H7 (cell line): ENCODE data around the gene RESP18. TPM values are rescaled to one million over a fixed set of nuclear protein-coding genes. Genes with fewer than 3 reads are reported as not detected.
A peak's percentile ranks its signal among the peaks of the same experiment; 100 is the strongest.
"Not testable (repeated sequence)": the region's sequence is repeated elsewhere in the genome, so short reads cannot be mapped to it uniquely, and the experiment has no call there.

Experiments used
- DNase-seq: peaks from one replicate; pipeline ENCODE4 v3.0.0; 2012
- H3K27me3 ChIP-seq: 2 replicates; pipeline ENCODE4 v1.6.0; 2011; ENCODE audit warnings: mild to moderate bottlenecking, low read length; ENCODE audit not compliant: control insufficient read depth, insufficient read depth
- H3K36me3 ChIP-seq: replicated peaks from 2 replicates; pipeline ENCODE4 v1.5.1; 2011; ENCODE audit warnings: low read length; ENCODE audit not compliant: control insufficient read depth, insufficient read depth
- H3K4me3 ChIP-seq: 2 replicates; pipeline ENCODE4 v1.5.1; 2011; ENCODE audit warnings: low read depth, mild to moderate bottlenecking, control low read depth, low read length, moderate library complexity; ENCODE audit not compliant: insufficient read depth
- total RNA-seq: library from RNA; depleted of rRNA; stranded (reverse); fragments of >200 nt; shearing (Covaris generic); gene quantifications from 2 replicates; pipeline ENCODE4 v1.2.3, GENCODE V29; 2014

The RESP18 gene
- total RNA-seq, 1 experiment from 2014 or later, result not detected

DNA sequence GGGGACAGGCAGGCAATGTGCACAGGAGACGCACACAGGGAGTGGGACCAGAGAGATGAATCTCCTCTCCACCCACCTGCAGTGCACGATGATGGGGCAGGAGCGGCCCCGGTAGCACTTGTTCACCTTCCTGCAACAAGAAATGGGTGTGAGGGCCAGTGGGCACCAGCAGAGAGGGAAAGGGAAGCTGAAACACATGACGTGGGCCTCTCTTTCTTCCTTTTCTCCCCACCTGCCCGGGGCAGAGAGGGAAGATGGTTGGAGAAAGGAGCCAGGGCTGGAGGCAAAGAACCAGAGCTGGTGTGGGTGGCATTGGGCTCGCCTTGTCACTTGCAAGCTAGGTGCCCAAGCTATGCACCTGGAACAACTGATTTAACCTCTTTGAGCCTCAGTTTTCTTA is 41.1 kb downstream of the RESP18 start:
- Histone ChIP-seq H3K36me3 (no peaks in the 10 kb centered on the region), H3K27me3 (peaks cover 9% of the 10 kb centered on the region), H3K4me3 (no peak overlapping the region)
- no peak for DNase-seq

DNA sequence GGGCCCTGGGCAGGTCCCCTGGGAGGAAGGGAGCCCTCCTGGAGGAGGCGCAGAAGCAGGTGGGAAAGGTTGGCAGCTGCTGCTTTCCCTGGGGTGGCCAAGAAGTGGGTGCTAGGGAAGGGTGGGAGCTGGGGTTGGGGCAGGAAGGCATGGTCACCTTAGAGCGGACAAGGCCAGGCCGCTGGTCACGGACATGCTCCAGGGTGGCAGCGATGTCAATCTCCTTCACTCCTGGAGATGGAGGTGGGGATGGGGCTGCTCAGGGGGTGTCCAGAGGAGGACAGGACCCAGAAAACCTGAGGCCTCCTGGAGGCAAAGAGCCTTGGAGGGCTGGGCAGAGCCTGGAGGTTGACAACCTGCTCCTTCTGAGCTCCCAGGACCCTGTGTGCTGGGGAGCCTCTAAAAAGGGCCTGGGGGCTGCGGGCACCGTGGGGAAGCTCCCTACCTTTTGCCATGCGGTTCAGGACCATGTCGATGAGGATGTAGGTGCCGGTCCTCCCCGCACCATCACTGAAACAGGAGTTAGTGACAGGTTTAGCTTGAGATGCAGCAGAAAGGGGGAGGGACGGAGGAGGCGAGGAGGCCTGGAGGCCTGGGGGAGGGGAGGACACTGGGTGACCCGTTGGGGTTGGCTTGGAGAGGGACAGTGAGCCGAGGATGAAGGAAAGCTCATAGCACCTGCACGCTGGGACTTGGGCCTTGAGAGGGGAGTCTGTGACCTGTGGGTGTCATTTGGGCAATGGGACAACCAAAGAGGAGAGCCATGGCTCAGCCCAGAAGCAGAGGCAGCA is 42.0 kb downstream of the RESP18 start:
- peaks cover 8% of the 10 kb centered on the region for H3K27me3 ChIP-seq
- H3K4me3 ChIP-seq, result no peak overlapping the region
- DNase-seq, result no peak
- H3K36me3 ChIP-seq, result no peaks in the 10 kb centered on the region

DNA sequence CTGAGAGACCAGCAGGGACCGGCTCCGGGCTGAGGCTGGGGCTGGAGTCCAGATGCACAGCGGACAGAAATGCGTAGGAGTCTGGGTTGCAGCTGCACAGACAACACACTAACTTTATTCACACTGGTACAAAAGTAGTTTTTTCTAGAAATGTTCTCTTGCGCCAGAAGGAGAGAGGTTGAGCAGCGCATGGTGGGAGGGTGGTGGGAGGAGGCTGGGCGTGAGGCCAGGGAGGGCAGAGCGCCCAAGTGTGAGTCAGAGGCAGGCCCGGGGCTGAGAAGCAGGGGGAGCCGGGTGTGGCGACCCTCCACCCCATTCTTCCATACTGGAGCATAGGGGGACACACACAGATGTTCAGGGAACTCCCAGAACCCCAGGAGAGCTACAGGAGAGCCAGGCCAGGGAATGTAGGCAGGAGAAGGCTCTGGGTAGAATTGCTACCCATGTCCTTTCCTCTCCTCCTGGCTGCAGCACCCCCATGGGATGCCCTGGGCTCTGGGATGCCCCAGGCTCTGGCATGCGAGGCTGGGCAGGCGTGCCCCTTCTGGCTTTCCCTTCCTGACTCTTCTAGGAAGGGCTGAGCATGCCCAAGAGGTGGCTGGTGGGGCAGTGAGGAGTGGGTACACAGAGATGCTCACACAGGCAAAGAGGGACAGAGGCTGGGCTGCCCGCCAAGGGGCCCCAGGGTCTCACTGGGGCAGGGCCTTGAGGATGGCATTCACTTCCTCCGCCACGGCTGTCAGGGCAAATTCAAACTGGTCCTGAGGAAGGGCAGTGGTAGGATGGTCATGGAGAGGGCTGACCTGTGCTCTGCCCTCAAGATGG is 42.8 kb downstream of the RESP18 start:
- Histone ChIP-seq H3K36me3 (no peaks in the 10 kb centered on the region), H3K4me3 (no peak overlapping the region), H3K27me3 (peaks cover 3% of the 10 kb centered on the region; the same call in 1 of the 2 replicates)
- no peak for DNase-seq

DNA sequence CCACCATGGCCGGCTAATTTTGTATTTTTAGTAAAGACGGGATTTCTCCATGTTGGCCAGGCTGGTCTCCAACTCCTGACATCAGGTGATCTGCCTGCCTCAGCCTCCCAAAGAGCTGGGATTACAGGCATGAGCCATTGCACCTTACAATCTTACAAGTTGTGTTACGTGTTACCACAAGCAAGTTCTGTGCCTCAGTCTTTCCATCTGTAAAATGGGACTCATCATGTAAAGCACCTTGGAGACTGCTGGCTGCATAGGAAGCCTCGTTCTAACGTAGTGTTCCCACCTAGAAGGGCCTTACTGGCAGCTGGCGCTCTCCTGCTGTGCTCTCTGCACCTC is 43.4 kb downstream of the RESP18 start:
- Histone ChIP-seq H3K27me3 (peaks cover 3% of the 10 kb centered on the region; the same call in 1 of the 2 replicates), H3K36me3 (peaks cover 1% of the 10 kb centered on the region; the same call in 1 of the 2 replicates), H3K4me3 (no peak overlapping the region)
- DNase-seq, result no peak

DNA sequence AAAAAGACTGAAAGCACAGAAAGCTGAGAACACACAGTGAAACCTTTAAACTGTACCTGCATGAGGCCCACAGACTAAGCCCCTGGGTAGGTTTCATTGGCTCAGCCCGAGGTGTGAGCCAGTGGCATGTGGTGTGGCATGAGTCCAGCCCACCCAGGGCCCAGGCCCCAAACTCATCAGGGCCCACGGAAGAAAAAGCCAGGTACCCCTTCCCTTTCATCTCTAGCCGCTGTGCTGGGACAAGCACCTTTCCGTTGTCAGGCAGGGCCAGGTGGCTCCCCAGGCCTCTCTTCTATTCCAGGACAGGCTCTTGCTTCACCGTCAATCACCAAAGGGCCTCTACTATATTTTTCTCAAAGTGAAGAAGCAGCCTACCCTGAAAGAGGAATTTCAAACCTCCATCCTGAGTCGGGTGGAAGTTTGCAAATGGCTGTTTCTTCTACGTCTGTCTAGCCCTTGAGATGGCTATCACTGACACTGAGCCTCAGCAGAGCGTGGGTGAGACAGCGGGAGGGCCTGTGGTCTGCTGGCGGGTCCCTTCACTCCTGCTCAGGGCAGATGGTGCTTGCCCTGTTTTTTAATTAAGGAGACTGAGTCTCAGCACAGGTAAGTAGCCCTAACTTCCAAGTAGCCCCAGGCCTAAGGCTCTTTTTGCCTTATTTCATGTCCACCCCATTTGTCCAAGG is 44.8 kb downstream of the RESP18 start:
- Histone ChIP-seq H3K36me3 (peaks cover 1% of the 10 kb centered on the region; the same call in 1 of the 2 replicates), H3K4me3 (no peak overlapping the region), H3K27me3 (no peaks in the 10 kb centered on the region; the same call in 1 of the 2 replicates)
- no peak for DNase-seq

DNA sequence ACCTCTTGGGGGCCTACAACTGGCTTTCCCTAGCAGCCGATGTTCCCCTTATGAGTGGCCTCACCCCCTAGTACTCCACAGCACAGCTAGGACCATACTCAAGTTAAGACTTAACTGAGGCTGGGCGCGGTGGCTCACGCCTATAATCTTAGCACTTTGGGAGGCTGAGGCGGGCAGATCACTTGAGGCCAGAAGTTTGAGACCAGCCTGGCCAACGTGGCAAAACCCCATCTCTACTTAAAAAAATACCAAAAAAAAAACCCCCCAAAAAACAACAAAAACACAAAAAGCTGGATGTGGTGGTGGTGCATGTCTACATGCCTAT is 45.5 kb downstream of the RESP18 start:
- H3K4me3 ChIP-seq, H3K27me3 ChIP-seq, DNase-seq, H3K36me3 ChIP-seq: not testable (repeated sequence)

DNA sequence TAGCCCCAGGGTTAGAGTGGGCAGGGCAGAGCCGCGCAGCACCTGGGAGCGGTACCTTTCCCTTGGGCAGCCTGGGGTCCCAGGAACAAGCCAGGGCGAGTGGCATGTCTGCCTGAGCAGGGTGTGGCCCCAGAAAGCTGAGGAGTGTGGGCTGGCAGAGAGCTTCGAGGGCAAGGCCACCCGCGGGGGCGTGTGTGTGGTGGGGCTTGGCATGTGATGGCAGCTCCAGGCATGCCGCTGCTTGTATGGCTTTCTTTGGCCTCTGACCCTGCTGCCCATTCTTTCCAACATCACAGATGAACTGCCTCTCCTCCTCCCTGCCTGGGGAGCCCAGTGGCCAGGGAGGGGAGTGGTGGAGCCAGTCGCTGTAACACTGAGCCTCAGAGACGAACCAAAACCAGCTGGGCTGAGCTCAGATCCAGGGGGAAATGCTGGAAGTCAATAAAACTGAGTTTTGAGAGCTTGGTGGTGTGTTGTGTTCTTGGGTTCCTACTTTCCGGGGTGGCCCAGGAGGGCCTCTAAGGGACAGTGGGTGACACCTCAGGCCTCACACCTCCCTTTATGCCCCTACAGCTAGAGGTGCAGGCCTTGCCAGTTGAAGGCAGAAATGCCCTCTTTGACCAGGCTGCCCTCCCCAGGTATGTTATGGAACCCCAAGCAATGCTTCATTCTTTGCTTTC is 46.0 kb downstream of the RESP18 start:
- no peaks in the 10 kb centered on the region for H3K27me3 ChIP-seq
- H3K4me3 ChIP-seq, result no peak overlapping the region
- peak; percentile 58 for DNase-seq
- peaks cover 3% of the 10 kb centered on the region; the same call in 1 of the 2 replicates for H3K36me3 ChIP-seq

DNA sequence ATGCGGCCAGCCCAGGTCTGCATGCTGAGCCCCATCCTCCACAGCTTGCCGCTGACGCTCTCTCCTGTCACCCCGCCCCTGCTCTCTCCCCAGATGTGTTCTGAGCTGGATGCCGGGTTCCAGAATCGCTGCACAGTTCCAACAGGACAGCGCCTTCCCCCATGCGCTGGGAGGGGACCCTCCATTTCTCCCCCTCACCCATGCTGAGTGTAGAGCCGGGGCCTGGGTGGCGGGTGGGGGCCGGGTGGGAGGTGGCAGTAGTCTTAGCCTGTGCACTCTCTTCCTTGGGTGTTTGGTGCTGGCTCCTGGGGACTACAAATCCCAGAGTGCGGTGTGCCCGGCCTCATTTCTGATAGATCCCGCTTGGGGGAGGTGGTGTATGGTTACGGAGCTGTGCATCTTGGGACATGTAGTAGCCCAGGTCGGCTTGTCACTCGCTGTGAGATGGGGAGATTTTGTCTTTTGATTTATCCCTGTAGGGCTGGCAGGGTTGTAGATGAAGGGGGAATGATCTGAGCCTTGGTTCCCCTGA is 46.6 kb downstream of the RESP18 start:
- DNase-seq, result peak; percentile 96
- no peak overlapping the region for H3K4me3 ChIP-seq

DNA sequence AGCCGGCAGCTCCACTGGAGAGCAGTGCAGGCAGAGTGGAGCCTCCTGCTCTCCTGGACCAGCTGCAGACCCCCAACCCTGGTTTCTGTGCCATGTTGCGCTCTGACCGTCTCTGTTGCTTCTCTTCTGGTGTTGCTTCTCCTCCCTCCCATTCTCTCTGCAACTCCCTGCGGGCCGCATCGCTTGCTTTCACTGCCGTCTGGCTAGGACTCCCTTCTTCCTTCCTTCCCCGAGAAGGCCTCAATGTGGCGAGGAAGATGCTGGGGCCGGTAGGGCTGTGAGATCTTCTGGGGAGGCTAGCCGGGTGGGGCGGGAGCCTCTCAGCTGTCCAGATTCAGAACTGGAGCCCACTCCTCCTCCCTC is 47.2 kb downstream of the RESP18 start:
- Histone ChIP-seq H3K36me3 (peaks cover 3% of the 10 kb centered on the region), H3K27me3 (no peaks in the 10 kb centered on the region), H3K4me3 (no peak overlapping the region)
- DNase-seq, result peak; percentile 39

More for the DNA sequence above, 46.6 kb downstream of the RESP18 start:
- Histone ChIP-seq H3K27me3 (no peaks in the 10 kb centered on the region), H3K36me3 (peaks cover 3% of the 10 kb centered on the region; the same call in 1 of the 2 replicates)

DNA sequence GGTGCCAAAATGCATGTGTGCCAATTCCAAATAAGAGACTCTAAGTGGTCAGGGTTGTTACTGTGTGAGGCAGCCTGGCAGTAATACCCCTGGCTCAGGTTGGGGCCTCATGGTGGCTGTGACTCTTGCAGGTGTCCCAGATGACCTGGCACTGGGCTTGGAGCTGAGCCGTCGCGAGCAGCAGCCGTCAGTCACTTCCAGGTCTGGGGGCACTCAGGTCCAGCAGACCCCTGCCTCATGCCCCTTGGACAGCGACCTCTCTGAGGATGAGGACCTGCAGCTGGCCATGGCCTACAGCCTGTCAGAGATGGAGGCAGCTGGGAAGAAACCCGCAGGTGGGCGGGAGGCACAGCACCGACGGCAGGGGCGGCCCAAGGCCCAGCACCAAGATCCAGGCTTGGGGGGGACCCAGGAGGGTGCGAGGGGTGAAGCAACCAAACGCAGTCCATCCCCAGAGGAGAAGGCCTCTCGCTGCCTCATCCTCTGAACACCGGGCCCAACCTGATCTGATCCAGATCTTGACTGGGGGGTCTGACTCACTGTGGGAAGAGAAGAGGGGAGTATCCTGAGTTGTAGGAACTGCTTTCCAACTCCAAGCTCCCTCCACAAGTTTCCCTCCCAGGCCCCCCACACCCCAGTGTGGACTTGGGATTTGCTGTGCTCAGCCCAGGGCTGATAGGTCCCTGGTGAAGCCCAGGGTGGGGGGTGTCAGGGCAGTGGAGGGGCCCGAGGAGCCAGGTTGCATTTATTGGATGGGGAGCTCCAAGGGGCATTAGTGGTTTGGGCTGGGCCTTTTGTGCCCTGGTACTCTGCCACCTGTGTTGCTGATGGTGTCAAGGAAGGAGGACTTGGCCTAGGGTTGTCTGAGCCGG is 47.8 kb downstream of the RESP18 start:
- peak; percentile 37 for DNase-seq
- Histone ChIP-seq H3K27me3 (no peaks in the 10 kb centered on the region; the same call in 1 of the 2 replicates), H3K4me3 (no peak overlapping the region), H3K36me3 (peaks cover 3% of the 10 kb centered on the region)

DNA sequence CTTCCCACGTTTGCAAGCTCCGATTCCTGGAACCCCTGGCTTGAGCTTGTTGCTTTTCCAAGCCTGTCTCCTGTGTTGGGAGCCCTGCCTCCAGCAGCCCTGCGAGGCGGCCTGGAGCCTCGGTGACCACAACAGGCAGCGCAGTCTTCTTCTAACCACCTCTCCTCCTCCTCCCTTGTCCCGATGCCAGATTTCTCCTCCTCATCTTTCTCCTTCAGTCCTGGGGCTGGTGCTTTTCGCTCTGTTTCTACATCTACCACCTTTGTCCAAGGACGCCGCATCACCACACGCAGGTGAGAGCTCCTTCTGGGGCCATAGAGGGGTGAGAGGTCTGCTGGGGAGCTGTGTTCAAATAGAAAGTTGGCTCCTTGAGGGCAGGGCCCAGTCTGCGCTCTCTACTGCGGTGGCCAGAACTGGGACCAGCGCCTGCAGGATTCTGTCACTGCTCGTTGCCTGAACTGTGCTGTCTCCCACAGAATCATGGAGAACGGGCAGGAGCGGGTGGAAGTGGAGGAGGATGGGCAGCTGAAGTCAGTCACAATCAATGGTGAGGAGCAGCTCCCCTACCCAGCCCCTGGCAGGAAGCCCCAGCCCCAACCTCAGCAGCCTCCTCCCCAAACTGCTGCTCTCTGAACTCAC is 49.5 kb downstream of the RESP18 start:
- H3K27me3 ChIP-seq, result no peaks in the 10 kb centered on the region; the same call in 1 of the 2 replicates
- no peak overlapping the region for H3K4me3 ChIP-seq
- peaks cover 3% of the 10 kb centered on the region for H3K36me3 ChIP-seq
- DNase-seq, result no peak

DNA sequence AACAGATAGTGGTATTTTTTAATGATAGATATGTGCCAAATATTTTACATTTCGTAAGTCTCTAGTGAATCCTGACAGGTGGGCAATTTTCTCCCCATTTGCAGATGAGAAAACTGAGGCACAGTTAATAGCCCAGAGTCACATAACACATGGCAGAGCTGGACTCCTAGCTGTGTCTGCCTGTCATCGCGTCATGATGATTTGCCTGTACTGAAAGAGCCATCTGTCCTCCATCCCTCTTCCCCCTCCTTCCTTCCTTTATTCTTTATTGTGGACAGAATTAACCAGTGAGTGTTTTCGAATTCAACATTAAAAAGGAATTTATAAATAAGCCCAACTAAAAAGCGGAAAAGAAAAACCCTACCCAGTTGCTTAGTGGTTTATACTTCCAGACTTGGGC is 50.2 kb downstream of the RESP18 start:
- H3K27me3 ChIP-seq, result no peaks in the 10 kb centered on the region; the same call in 1 of the 2 replicates
- DNase-seq, result no peak
- peaks cover 3% of the 10 kb centered on the region for H3K36me3 ChIP-seq
- H3K4me3 ChIP-seq, result no peak overlapping the region

DNA sequence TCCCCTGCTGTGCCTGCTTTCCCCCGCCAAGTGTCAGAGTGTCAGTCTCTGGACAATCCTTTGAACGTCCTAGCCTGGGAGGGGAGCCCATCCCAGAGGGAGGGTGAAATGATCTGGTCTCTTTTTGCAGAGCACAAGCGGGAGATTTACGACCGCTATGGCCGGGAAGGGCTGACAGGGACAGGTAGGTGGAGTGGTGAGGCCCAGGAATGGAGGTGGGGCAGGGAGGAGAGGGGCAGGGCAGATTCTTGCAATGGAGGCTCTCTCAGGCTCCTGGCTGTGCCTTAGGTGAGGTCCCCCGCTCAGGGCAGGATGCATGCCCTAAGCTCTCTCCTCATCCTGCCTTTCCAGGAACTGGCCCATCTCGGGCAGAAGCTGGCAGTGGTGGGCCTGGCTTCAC is 51.0 kb downstream of the RESP18 start:
- DNase-seq, result peak; percentile 23
- Histone ChIP-seq H3K36me3 (peaks cover 3% of the 10 kb centered on the region), H3K4me3 (no peak overlapping the region), H3K27me3 (no peaks in the 10 kb centered on the region; the same call in 1 of the 2 replicates)
